HepG2 (cell line): ENCODE data around the gene KIR3DL2. TPM values are rescaled to one million over a fixed set of nuclear protein-coding genes. Genes with fewer than 3 reads are reported as not detected.
"Not testable (repeated sequence)": the region's sequence is repeated elsewhere in the genome, so short reads cannot be mapped to it uniquely, and the experiment has no call there.

Source experiments
- ATAC-seq: fragments of 200-7000 bp; cut with Tn5 transposase; 3 replicates; pipeline ENCODE4 v1.9.1; 2020; ENCODE audit warnings: mild to moderate bottlenecking, moderate library complexity
- BruUV-seq: library from RNA; stranded (reverse); fragments of 400-500 nt; replicated peaks from 2 replicates; lab custom pipeline; 2021; lab: Mats Ljungman, UMichigan
- CTCF ChIA-PET: fragments of 300-600 bp; formaldehyde crosslinking; extraction: SDS; loops from one replicate; lab custom pipeline; 2021; ENCODE audit warnings: low total read pairs, inconsistent platforms, low intra/inter-chr PET ratio; lab: Yijun Ruan, JAX
- POLR2A ChIA-PET: fragments of 350-600 bp; sonication (Branson Sonifier 250); formaldehyde crosslinking; loops from one replicate; lab custom pipeline; 2020; ENCODE audit warnings: antibody characterized with exemption, inconsistent platforms; lab: Yijun Ruan, JAX
- DNase-seq: peaks from one replicate; pipeline ENCODE4 v3.0.0-alpha.2; 2015; ENCODE audit warnings: low spot score
- FAIRE-seq: peaks from 3 replicates; lab custom pipeline; 2011; peaks lifted over from hg19 to GRCh38; lab: Jason Lieb, UNC
- H2AFZ ChIP-seq: one replicate; pipeline ENCODE4 v1.6.1; 2011; ENCODE audit warnings: low read length, inconsistent platforms
- H3K27ac ChIP-seq: fragments of 300-600 bp; 3 replicates; pipeline ENCODE4 v1.8.0; 2011; ENCODE audit warnings: mixed run types, mild to moderate bottlenecking, mixed read lengths, low read length, inconsistent platforms; ENCODE audit not compliant: insufficient read depth; ENCODE audit errors: extremely low read length
- H3K27me3 ChIP-seq, 2 experiments: fragments of 200-600 bp in 1 of 2; 2 replicates in 1 of 2; 3 replicates in 1 of 2; pipeline versions ENCODE4 v1.6.0 to v1.8.0; 2011; ENCODE audit warnings: low read length in 2 of 2, mild to moderate bottlenecking in 2 of 2, moderate library complexity in 2 of 2, inconsistent platforms in 1 of 2; ENCODE audit not compliant: insufficient read depth in 2 of 2, control insufficient read depth in 1 of 2
- H3K36me3 ChIP-seq, 2 experiments: fragments of 200-600 bp in 1 of 2; replicated peaks in 1 of 2; 2 replicates in 1 of 2; 3 replicates in 1 of 2; pipeline versions ENCODE4 v1.5.1 to v1.8.0; 2011; ENCODE audit warnings: low read length in 2 of 2, inconsistent platforms in 1 of 2; ENCODE audit not compliant: insufficient read depth in 2 of 2, control insufficient read depth in 1 of 2
- H3K4me1 ChIP-seq: 2 replicates; pipeline ENCODE4 v1.5.1; 2012; ENCODE audit warnings: low read length, inconsistent platforms; ENCODE audit not compliant: insufficient read depth
- H3K4me2 ChIP-seq: 2 replicates; pipeline ENCODE4 v1.6.0; 2011; ENCODE audit warnings: low read depth, low read length, inconsistent platforms
- H3K4me3 ChIP-seq, 3 experiments: fragments of 200-600 bp in 1 of 3; sonication (generic), shearing (Covaris generic) in 1 of 3; replicated peaks in 1 of 3; 2 replicates each; pipeline ENCODE4 v1.5.1; 2011 to 2016; ENCODE audit warnings: low read length in 3 of 3, inconsistent platforms in 2 of 3, low read depth in 2 of 3, mild to moderate bottlenecking in 2 of 3, control low read depth in 1 of 3, mixed read lengths in 1 of 3; ENCODE audit not compliant: insufficient read depth in 1 of 3
- H3K79me2 ChIP-seq: one replicate; pipeline ENCODE4 v1.6.1; 2011; ENCODE audit warnings: low read length, inconsistent platforms; ENCODE audit not compliant: insufficient read depth
- H3K9ac ChIP-seq: 2 replicates; pipeline ENCODE4 v1.6.0; 2011; ENCODE audit warnings: mild to moderate bottlenecking, low read depth, low read length, inconsistent platforms; ENCODE audit not compliant: insufficient read depth
- H3K9me3 ChIP-seq: 2 replicates; pipeline ENCODE4 v1.5.1; 2012; ENCODE audit warnings: mild to moderate bottlenecking, low read length
- H4K20me1 ChIP-seq: 2 replicates; pipeline ENCODE4 v1.6.0; 2011; ENCODE audit warnings: inconsistent platforms, mild to moderate bottlenecking, low read length, moderate library complexity; ENCODE audit not compliant: insufficient read depth
- WGBS: methylation state at CpG from one replicate; pipeline ENCODE4 v1.1.6; 2017; ENCODE audit warnings: low lambda C conversion rate; 5-methylcytosine and 5-hydroxymethylcytosine counted together
- in situ Hi-C: cut with HindIII; loops from 2 replicates; pipeline ENCODE4 v1.10.0; 2017; ENCODE audit warnings: low pct_unique_long_range_greater_than_20kb; ENCODE audit not compliant: extremely low pct_ligation_motif_present
- intact Hi-C: fragments of 100-400 bp; cut with micrococcal nuclease; formaldehyde crosslinking; loops from one replicate; pipeline ENCODE4 v1.10.0; 2022; ENCODE audit not compliant: unreplicated experiment
- polyA plus RNA-seq, 8 experiments: library from polyadenylated mRNA; depleted of rRNA in 3 of 8; stranded (reverse) in 7 of 8; unstranded in 1 of 8; fragments of >200 nt; fragmentation: Illumina TruSeq in 4 of 8; extraction: Trizol in 4 of 8; gene quantifications; 2 replicates each; pipeline versions ENCODE4 v1.2.1 to v1.2.3, GENCODE V29; 2011 to 2016; ENCODE audit warnings: low read depth in 4 of 8, missing spikeins in 1 of 8, mixed read lengths in 1 of 8; ENCODE audit not compliant: insufficient read depth in 1 of 8
- total RNA-seq, 5 experiments: library from RNA; depleted of rRNA; stranded (reverse); fragments of >200 nt; fragmentation: Illumina TruSeq; extraction: Trizol; gene quantifications; 2 replicates each; pipeline ENCODE4 v1.2.3, GENCODE V29; 2016; ENCODE audit warnings: low read depth in 1 of 5

Gene KIR3DL2
- total and polyA plus RNA-seq, 2 of the 13 experiments (the other 11 are each of a cell fraction or from before 2014, with no cell fraction given) = not detected

DNA sequence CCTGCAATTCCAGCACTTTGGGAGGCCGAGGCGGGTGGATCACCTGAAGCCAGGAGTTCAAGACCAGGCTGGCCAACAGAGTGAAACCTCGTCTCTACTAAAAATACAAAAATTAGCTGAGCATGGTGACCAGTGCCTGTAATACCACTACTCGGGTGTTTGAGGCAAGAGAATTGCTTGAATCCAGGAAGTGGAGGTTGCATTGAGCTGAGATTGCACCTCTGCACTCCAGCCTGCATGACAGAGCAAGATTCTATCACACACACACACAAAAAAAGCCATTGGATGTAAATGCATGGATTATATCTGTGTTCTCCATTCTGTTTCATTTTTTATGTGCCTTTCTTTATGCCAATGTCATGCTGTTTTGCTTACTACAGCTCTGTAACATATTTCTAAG, 25.8 kb upstream of the KIR3DL2 start:
- H3K9me3 ChIP-seq, BruUV-seq, POLR2A ChIA-PET, intact Hi-C loops, DNase-seq, H3K27me3 ChIP-seq, CTCF ChIA-PET, H3K4me3 ChIP-seq, ATAC-seq, H3K4me1 ChIP-seq, FAIRE-seq, H3K36me3 ChIP-seq, H2AFZ ChIP-seq, in situ Hi-C loops, H3K9ac ChIP-seq, H4K20me1 ChIP-seq, H3K79me2 ChIP-seq, H3K4me2 ChIP-seq, H3K27ac ChIP-seq: not testable (repeated sequence)
- 0% methylated on average over 4 of the region's 4 CpGs for WGBS

DNA sequence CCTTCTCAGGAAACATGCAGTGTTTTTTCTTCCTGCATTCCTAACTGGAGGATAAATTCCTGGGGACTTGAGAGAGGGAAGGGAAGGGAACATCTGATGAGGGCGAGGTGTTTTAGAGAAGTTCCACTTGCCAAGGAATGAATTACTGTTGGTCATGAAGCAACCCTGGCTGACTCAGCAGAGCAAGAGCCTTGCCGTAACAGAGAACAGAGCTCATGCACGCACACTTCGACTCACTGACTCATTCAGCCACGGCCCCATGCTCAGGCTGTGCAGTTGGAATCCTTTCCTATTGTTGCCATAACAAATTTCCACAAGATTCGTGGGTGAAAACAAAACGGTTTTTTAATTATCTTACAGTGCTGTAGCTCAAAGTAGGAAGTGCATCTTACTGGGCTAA, 24.9 kb upstream of the KIR3DL2 start:
- H3K27ac ChIP-seq, CTCF ChIA-PET, H3K4me2 ChIP-seq, H3K27me3 ChIP-seq, FAIRE-seq, H3K79me2 ChIP-seq, H4K20me1 ChIP-seq, in situ Hi-C loops, H3K9ac ChIP-seq, ATAC-seq, H3K4me1 ChIP-seq, H3K4me3 ChIP-seq, H2AFZ ChIP-seq, BruUV-seq, intact Hi-C loops, H3K9me3 ChIP-seq, POLR2A ChIA-PET, H3K36me3 ChIP-seq, DNase-seq: not testable (repeated sequence)
- WGBS = 0% methylated on average over 2 of the region's 7 CpGs

DNA sequence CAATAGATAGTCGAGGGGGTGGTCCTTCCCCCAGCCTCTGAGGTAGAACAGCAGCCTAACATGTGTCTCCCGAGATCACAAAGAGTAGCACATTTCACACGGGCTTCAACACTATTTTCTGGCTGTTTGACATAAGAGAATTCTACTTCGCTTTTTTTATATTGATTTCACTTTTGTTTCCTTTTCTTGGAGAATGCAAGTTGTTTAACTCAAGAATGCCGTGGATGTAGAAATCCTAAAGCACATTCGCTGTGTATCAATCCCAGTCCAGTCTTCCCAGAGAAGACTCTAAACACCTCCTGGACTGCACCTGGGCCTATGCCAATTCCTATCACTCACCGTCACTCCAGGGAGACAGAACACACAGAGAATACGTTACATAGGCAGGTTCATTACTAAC, 22.2 kb upstream of the KIR3DL2 start:
- H3K4me3 ChIP-seq, in situ Hi-C loops, H3K79me2 ChIP-seq, BruUV-seq, H3K9ac ChIP-seq, H3K36me3 ChIP-seq, ATAC-seq, CTCF ChIA-PET, H3K27me3 ChIP-seq, H4K20me1 ChIP-seq, intact Hi-C loops, POLR2A ChIA-PET, H2AFZ ChIP-seq, H3K9me3 ChIP-seq, FAIRE-seq, H3K27ac ChIP-seq, H3K4me1 ChIP-seq, DNase-seq, H3K4me2 ChIP-seq: not testable (repeated sequence)
- 2% methylated on average over 8 of the region's 8 CpGs for WGBS

DNA sequence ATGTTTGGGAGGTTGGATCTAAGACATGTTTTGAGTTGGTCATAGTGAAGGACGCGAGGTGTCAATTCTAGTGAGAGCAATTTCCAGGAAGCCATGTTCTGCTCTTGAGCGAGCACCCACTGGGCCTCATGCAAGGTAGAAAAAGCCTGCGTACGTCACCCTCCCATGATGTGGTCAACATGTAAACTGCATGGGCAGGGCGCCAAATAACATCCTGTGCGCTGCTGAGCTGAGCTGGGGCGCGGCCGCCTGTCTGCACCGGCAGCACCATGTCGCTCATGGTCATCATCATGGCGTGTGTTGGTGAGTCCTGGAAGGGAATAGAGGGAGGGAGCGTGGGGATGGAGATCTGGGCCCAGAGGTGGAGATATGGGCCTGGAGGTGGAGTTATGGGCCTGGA, 17.7 kb upstream of the KIR3DL2 start, which contains the start of gene KIR2DS4:
Gene KIR2DS4, plus strand, starts transcription at position 181 of the 400 bp plus-strand sequence.
- BruUV-seq, ATAC-seq, H3K4me3 ChIP-seq: not testable (repeated sequence)

More for the DNA sequence above, 17.7 kb upstream of the KIR3DL2 start, which contains the start of gene KIR2DS4:
- H4K20me1 ChIP-seq, DNase-seq, in situ Hi-C loops, H3K27ac ChIP-seq, FAIRE-seq, POLR2A ChIA-PET, H3K9me3 ChIP-seq, H3K27me3 ChIP-seq, CTCF ChIA-PET, intact Hi-C loops, H3K9ac ChIP-seq, H3K79me2 ChIP-seq, H3K4me1 ChIP-seq, H2AFZ ChIP-seq, H3K4me2 ChIP-seq, H3K36me3 ChIP-seq: not testable (repeated sequence)
- WGBS = 82% methylated on average over 10 of the region's 14 CpGs
